Fibroblast of lung (primary cell): ENCODE data around the gene CAMK2B.

Source experiments
- CTCF ChIP-seq, 2 donors: IDR thresholded peaks in 1 of 2; conservative IDR thresholded peaks in 1 of 2; 1 replicate in 1 of 2; 2 replicates in 1 of 2; pipeline ENCODE4 v1.5.1; 2011 to 2012; ENCODE audit warnings: low read length in 2 of 2, control low read depth in 1 of 2, inconsistent platforms in 1 of 2, low read depth in 1 of 2, mild to moderate bottlenecking in 1 of 2
- EZH2 ChIP-seq: IDR thresholded peaks from 2 replicates; pipeline ENCODE4 v1.5.1; 2012; ENCODE audit warnings: low read length, control low read depth, mild to moderate bottlenecking; ENCODE audit errors: missing control alignments

GRCh38 chr7:44267178-44267577, 58.2 kb downstream of the CAMK2B start:
- TF ChIP-seq CTCF (conservative IDR thresholded peaks at IDR 0.05 in 1 of 2, IDR thresholded peaks at IDR 0.05 in 1 of 2; ENCODE audit: low read depth in 1 of 2, low read length in 2 of 2) (no peak), EZH2 (no peak)
